HG03571 (cell line): ENCODE measurements around the gene CLIC6.

Experiments
- ATAC-seq: cut with Tn5 transposase; IDR thresholded peaks from one replicate; pipeline ENCODE4 v1.9.1; 2021; ENCODE audit not compliant: unreplicated experiment

CLIC6 gene

DNA sequence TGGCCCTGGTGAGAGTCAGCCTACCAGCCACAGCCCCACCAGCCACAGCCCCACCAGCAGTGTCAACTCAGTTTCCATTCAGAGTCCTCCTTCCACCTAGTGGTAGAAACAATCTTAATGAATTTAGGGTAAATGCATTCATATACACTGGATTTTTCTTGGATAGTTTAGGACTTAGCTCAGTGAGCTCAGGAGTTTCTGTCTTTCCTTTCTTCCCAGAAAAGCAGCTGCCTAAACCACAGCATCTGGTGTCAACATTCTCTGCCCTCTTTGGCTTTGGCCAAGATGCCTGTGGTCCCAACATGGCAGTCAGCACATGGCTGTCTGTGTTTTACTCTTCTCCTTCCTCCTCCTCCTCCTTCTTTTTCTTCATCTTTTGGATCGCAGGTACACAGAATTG lies 94.0 kb downstream of the CLIC6 start:
- ATAC-seq, result no peak

DNA sequence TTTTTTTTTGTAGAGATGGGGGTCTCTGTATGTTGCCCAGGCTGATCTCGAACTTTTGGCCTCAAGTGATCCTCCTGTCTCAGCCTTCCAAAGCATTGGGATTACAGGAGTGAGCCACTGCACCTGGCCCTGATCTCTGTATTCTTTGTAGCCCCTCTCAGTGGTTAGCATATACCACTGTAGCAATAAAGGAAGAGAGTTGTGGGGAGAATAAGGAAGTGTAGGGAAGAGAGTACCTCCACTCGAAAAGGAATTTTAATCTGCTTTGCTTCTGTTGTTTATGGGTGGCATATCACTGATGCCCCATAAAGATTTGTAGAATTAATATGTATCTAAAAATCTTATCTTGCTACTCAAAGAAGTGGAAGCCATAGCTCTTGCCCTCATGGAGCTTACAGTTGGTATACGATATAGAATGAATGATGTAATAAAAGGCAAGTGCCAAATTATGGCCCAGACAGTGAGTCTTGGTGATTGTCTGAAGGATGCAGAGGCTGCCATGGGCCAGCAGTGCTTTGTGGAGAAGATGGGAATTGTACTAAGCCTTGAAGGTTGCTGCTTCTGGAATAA lies 96.0 kb downstream of the CLIC6 start:
- no peak for ATAC-seq

DNA sequence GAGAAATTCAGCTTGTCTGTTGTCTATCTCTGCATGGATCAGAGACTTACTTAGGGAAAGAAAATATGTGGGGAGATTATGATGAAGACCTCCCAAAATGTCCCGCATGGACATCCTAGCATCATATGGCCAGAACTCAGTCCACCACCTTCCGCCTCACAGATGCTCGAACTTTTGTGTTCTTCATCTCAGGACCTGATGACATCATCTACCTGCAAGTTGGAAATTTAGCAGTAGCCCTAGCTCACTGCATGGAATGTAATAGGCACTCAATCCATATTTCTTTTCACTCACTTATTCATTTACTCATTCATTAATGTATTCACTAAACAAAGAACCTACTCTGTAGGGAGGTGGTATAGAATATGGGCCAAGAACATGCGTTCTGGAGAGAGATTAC lies 96.8 kb downstream of the CLIC6 start:
- no peak for ATAC-seq

DNA sequence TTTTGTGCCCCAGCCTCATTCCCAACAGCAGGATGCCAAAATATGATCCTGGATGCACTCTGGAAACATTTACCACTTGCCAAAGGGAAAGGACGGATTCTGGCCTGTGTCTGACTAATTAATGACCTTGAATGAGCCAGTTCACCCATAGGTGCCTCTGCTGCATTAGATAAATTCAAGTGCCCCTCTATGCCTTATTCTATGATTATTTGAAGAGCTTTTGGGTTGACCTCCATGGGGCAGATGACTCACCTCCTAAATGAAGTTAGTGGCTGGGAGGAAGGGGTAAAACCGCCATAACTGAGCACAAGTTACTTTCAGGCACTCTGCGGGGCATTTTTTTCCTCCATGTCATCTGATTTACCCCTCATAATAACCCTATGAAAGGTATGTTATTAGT lies 98.1 kb downstream of the CLIC6 start:
- no peak for ATAC-seq
